Esophagus squamous epithelium (tissue), 4 donors: Measurements from ENCODE around the gene MRPL55.

Experiments
- POLR2A ChIP-seq, 4 donors: fragments of 450-650 bp; IDR thresholded peaks; one replicate each; pipeline ENCODE4 v1.6.1; 2017; ENCODE audit warnings: antibody characterized with exemption in 4 of 4, mild to moderate bottlenecking in 4 of 4, moderate library complexity in 3 of 4
- TF ChIP-seq, protein P1 (sequence below), 6 experiments: fragments of 450-650 bp in 4 of 6; fragments of 200-600 bp in 2 of 6; sonication (generic) in 2 of 6; IDR thresholded peaks; one replicate each; pipeline ENCODE4 v1.5.1; 2016 to 2019; ENCODE audit warnings: antibody characterized with exemption in 6 of 6, mild to moderate bottlenecking in 4 of 6, moderate library complexity in 4 of 6

GRCh38 chr1:228142701-228143136 lies 33.6 kb upstream of the MRPL55 start:
- no peak for TF ChIP-seq POLR2A (IDR thresholded peaks at IDR 0.05)
- TF ChIP-seq, protein P1, sequence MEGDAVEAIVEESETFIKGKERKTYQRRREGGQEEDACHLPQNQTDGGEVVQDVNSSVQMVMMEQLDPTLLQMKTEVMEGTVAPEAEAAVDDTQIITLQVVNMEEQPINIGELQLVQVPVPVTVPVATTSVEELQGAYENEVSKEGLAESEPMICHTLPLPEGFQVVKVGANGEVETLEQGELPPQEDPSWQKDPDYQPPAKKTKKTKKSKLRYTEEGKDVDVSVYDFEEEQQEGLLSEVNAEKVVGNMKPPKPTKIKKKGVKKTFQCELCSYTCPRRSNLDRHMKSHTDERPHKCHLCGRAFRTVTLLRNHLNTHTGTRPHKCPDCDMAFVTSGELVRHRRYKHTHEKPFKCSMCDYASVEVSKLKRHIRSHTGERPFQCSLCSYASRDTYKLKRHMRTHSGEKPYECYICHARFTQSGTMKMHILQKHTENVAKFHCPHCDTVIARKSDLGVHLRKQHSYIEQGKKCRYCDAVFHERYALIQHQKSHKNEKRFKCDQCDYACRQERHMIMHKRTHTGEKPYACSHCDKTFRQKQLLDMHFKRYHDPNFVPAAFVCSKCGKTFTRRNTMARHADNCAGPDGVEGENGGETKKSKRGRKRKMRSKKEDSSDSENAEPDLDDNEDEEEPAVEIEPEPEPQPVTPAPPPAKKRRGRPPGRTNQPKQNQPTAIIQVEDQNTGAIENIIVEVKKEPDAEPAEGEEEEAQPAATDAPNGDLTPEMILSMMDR (IDR thresholded peaks at IDR 0.05), result no peak
